ENCODE data around the gene RGS12. TPM values are rescaled to one million over a fixed set of nuclear protein-coding genes. Genes with fewer than 3 reads are reported as not detected.

RGS12 gene
- total RNA-seq, 1 donor from 2014 or later, result 13.4 TPM

DNA sequence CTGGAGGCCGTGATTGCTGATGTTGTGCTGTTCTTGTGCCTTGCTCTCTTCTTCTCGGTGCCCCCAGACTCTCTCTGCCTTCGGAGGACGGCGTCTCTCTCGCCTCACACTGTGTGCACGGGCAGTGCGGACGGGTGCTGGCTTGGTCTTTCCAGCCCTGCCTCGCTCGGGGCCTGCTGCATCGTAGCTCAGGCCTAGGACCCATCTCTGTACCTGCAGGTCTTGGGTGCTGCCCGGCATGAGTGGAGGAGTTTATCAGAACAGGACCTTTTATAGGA, 18.2 kb downstream of the RGS12 start:
- Histone ChIP-seq H3K9me3 (replicated peaks) (no peaks in the 10 kb centered on the region), H3K27ac (replicated peaks) (no peak overlapping the region), H3K27me3 (ENCODE audit: low read depth) (no peaks in the 10 kb centered on the region), H3K4me1 (peaks cover 11% of the 10 kb centered on the region), H3K36me3 (peaks cover under 1% of the 10 kb centered on the region), H3K4me3 (no peak overlapping the region)
- intact Hi-C loops (cut with micrococcal nuclease), result no loop called here
- no peak for DNase-seq
- TF ChIP-seq, protein P1, sequence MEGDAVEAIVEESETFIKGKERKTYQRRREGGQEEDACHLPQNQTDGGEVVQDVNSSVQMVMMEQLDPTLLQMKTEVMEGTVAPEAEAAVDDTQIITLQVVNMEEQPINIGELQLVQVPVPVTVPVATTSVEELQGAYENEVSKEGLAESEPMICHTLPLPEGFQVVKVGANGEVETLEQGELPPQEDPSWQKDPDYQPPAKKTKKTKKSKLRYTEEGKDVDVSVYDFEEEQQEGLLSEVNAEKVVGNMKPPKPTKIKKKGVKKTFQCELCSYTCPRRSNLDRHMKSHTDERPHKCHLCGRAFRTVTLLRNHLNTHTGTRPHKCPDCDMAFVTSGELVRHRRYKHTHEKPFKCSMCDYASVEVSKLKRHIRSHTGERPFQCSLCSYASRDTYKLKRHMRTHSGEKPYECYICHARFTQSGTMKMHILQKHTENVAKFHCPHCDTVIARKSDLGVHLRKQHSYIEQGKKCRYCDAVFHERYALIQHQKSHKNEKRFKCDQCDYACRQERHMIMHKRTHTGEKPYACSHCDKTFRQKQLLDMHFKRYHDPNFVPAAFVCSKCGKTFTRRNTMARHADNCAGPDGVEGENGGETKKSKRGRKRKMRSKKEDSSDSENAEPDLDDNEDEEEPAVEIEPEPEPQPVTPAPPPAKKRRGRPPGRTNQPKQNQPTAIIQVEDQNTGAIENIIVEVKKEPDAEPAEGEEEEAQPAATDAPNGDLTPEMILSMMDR (IDR thresholded peaks at IDR 0.05; ENCODE audit: borderline replicate concordance), result no peak

DNA sequence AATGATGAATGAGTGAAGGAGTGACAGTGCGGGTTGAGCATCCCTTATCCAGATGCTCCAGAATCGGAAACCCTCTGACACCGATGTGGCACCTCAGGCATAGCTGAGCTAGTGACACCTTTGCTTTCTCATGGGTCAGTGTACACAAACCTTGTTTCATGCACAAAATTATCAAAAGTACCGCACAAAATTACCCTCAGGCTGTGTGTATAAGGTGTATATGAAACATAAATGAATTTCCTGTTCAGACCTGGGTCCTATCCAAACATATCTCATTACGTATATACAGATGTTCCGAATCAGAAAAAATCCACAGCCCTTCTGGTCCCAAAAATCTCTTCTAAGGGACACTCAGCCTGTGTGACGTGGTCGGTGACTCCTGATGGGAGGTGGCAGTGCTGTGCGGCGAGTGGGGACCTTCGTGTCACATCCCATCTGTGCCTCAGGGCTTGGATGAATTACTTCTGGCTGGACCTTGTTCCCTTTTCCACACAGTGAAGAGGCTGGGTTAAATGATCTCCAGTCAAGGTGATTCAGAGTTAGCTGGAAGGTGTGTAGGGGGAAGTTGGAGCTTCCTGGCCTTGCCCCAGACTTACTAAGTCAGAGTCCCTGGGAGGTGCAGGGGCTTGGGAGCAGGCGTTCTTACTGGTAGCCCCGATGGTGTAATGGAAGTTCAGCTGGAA, 18.8 kb downstream of the RGS12 start:
- DNase-seq, result no peak
- H3K4me3 ChIP-seq, result no peak overlapping the region
- intact Hi-C loops (cut with micrococcal nuclease), result no loop called here

GRCh38 chr4:3312362-3312761, 19.5 kb downstream of the RGS12 start:
- TF ChIP-seq, protein P1 (IDR thresholded peaks at IDR 0.05; ENCODE audit: borderline replicate concordance), result no peak
- no peaks in the 10 kb centered on the region for H3K9me3 ChIP-seq (replicated peaks)
- peaks cover 14% of the 10 kb centered on the region for H3K36me3 ChIP-seq
- no peak overlapping the region for H3K27ac ChIP-seq (replicated peaks)
- DNase-seq, result no peak
- no peaks in the 10 kb centered on the region for H3K27me3 ChIP-seq (ENCODE audit: low read depth)
- H3K4me3 ChIP-seq, result no peak overlapping the region
- H3K4me1 ChIP-seq, result no peaks in the 10 kb centered on the region
- intact Hi-C loops (cut with micrococcal nuclease), result no loop called here

More for the DNA sequence above, 18.8 kb downstream of the RGS12 start:
- H3K27me3 ChIP-seq (ENCODE audit: low read depth), result no peaks in the 10 kb centered on the region
- TF ChIP-seq, protein P1 (IDR thresholded peaks at IDR 0.05; ENCODE audit: borderline replicate concordance), result no peak
- peaks cover 7% of the 10 kb centered on the region for H3K36me3 ChIP-seq
- H3K9me3 ChIP-seq (replicated peaks), result no peaks in the 10 kb centered on the region
- no peak overlapping the region for H3K27ac ChIP-seq (replicated peaks)
- peaks cover 5% of the 10 kb centered on the region for H3K4me1 ChIP-seq

- TF ChIP-seq, protein P1 (IDR thresholded peaks at IDR 0.05; ENCODE audit: borderline replicate concordance), result no peak
- intact Hi-C loops (cut with micrococcal nuclease), result no loop called here
- Histone ChIP-seq H3K36me3 (peaks cover 22% of the 10 kb centered on the region), H3K9me3 (replicated peaks) (no peaks in the 10 kb centered on the region), H3K27ac (replicated peaks) (no peak overlapping the region), H3K4me1 (peaks cover 5% of the 10 kb centered on the region), H3K4me3 (no peak overlapping the region), H3K27me3 (ENCODE audit: low read depth) (no peaks in the 10 kb centered on the region)
- DNase-seq, result no peak
Observed at GRCh38 chr4:3313139-3313538, 20.3 kb downstream of the RGS12 start.

DNA sequence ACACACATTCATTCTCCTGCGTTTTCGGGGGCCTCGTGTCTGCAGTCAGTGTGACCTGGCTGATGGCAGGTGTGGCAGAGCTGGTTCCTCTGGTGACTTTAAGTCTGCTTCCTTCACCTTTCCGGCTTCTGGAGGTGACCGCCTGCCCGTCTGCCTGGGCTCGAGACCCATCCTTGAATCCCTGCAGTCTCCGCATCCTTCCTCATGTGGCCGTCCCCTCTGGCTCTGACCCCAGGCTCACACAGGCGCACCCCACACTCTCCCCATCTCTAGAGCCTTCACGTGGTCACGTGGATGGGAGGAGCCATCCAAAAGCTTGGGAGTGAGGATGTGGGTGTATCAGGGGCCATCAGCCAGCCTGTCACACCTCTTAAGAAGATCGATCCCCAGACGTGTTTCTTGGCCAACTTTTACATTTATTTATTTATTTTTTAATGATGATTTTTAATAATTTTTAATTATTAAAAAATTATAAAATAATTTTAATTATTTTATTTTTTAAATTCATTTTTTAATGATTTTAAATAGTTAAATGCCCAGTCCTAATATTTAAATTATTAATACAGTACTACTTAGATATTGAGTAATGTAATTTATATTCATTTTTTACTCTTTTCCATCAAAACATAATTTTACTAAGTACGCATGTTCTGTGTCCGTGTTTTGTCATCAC, 20.9 kb downstream of the RGS12 start:
- no peak for DNase-seq
- Histone ChIP-seq H3K27me3 (ENCODE audit: low read depth) (no peaks in the 10 kb centered on the region), H3K4me3 (no peak overlapping the region), H3K36me3 (peaks cover 22% of the 10 kb centered on the region), H3K4me1 (peaks cover 8% of the 10 kb centered on the region), H3K9me3 (replicated peaks) (no peaks in the 10 kb centered on the region), H3K27ac (replicated peaks) (no peak overlapping the region)
- intact Hi-C loops (cut with micrococcal nuclease), result no loop called here
- TF ChIP-seq, protein P1 (IDR thresholded peaks at IDR 0.05; ENCODE audit: borderline replicate concordance), result no peak

Measured in left ventricle myocardium inferior (tissue), 1 donor.